D721Med (cell line): ENCODE data around the gene NHSL1.
A peak's percentile ranks its signal among the peaks of the same experiment; 100 is the strongest.

Experiments
- DNase-seq: peaks from one replicate; pipeline ENCODE4 v3.0.0; 2011; ENCODE audit warnings: low spot score; ENCODE audit not compliant: insufficient read length
- FAIRE-seq: peaks from 2 replicates; lab custom pipeline; 2011; peaks lifted over from hg19 to GRCh38; lab: Jason Lieb, UNC
- TF ChIP-seq, protein P1 (sequence below): IDR thresholded peaks from 2 replicates; pipeline ENCODE4 v1.5.1; 2012; ENCODE audit warnings: mild to moderate bottlenecking, control low read depth; ENCODE audit not compliant: insufficient read depth; ENCODE audit errors: missing control alignments

NHSL1 gene

DNA sequence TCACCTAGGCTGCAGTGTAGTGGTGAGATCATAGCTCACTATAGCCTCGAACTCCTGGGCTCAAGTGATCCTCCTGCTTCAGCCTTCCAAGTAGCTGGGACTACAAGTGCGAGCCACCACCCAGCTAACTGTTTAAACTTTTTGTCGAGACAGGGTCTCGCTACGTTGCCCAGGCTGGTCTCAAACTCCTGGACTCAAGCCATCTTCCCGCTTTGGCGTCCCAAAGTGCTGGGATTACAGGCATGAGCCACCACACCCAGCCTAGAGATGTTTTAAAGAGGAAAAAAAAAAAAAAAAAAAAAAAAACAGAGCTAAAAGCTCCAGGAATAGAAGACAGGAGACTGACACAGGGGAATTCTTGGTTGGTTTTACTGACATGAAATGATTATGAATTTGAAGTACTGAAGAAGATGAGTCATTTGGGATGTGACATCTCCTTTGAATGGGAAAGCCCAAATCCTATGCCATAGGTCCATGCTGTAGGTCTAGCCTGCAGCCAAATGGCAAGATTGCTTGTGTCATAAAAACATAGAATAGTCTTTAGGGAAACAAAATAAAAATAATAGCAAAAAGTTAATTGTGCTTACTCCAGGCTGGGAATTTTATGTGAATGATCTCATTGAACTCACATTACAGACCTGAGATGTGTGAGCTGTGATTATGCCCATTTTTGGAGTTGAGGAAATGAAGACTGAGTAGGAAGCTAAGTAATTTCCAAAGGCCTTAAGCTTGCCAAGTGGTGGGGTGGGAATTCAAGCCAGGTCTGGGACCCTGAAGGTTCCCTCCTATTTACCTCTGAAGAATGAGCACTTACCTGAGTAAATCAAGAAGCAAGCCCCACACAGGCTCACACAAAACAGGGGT is 24.3 kb upstream of the NHSL1 start:
- DNase-seq = no peak
- TF ChIP-seq, protein P1, sequence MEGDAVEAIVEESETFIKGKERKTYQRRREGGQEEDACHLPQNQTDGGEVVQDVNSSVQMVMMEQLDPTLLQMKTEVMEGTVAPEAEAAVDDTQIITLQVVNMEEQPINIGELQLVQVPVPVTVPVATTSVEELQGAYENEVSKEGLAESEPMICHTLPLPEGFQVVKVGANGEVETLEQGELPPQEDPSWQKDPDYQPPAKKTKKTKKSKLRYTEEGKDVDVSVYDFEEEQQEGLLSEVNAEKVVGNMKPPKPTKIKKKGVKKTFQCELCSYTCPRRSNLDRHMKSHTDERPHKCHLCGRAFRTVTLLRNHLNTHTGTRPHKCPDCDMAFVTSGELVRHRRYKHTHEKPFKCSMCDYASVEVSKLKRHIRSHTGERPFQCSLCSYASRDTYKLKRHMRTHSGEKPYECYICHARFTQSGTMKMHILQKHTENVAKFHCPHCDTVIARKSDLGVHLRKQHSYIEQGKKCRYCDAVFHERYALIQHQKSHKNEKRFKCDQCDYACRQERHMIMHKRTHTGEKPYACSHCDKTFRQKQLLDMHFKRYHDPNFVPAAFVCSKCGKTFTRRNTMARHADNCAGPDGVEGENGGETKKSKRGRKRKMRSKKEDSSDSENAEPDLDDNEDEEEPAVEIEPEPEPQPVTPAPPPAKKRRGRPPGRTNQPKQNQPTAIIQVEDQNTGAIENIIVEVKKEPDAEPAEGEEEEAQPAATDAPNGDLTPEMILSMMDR = no peak
- FAIRE-seq = no peak

DNA sequence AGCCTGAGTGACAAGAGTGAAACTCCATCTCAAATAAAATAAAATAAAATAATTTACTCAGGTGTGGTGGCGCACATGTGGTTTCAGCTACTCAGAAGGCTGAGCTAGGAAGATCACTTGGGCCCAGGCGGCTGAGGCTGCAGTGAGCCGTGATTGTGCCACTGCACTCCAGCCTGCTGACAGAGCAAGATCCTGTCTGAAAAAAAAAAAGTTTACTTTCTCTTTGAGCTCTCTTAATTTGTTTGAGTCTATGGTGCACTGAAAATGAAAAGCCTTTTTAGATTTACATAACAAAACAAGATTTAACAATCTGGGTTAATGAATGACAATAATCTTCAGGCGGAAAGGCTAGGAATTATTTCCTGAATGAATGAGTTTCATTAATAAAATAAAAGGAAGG is 23.3 kb upstream of the NHSL1 start:
- DNase-seq (no peak), FAIRE-seq (no peak)
- TF ChIP-seq, protein P1 = no peak

DNA sequence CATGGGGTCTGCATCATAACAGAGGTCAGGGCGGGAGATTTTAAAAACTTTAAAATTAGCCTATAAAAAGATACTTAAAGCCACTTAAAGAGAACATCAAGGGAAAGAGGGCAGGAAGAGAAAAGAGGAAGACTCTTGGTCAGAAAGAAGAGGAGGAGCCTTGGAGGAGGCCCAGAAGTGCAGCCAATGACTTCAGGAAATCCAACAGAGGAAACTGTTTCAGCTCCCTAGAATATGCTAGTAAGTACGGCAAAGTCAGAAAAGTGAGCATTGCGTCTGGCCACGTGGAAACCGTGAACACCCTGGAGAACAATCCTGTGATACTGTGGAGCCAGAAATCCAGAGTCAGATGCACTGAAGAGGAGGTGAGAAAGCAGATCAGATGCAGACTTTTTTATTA is 22.5 kb upstream of the NHSL1 start:
- TF ChIP-seq, protein P1 = no peak
- DNase-seq (no peak), FAIRE-seq (no peak)

DNA sequence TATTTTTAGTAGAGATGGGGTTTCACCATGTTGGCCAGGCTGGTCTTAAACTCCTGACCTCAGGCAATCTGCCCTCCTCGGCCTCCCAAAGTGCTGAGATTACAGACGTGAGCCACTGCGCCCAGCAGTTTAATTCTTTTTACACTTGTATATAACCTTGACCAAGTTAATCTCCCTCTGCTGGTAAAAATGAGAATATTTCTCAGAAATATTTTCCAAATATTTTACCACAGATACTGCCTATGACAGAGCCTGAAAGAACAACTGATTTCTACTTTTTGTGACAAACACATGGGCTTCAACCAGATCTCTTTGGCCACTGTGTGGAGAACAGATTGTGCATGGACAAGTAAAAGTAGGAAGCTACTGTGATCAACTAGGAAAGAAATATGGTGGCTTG is 21.2 kb upstream of the NHSL1 start:
- TF ChIP-seq, protein P1 = peak; percentile 13
- no peak for DNase-seq
- FAIRE-seq = no peak

DNA sequence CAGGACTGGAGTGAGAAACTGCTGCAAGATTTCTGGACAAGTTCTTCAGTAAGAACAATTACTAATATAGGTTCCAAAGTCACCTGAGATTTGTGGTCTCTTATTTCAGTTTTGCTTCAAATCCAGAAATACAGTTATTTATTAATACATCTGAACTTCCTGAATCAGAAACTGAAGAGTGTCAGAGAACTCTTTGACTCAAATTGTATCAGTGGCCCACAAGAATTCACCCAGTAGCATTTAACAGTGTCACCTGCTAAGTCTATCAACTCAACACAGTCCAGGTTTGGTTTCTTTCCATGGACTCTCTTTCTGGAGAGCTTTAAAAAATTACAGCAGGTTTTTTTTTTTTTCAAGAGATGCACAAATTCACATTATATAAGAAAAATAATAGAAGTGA is 18.8 kb upstream of the NHSL1 start:
- FAIRE-seq (no peak), DNase-seq (no peak)
- TF ChIP-seq, protein P1 = no peak

DNA sequence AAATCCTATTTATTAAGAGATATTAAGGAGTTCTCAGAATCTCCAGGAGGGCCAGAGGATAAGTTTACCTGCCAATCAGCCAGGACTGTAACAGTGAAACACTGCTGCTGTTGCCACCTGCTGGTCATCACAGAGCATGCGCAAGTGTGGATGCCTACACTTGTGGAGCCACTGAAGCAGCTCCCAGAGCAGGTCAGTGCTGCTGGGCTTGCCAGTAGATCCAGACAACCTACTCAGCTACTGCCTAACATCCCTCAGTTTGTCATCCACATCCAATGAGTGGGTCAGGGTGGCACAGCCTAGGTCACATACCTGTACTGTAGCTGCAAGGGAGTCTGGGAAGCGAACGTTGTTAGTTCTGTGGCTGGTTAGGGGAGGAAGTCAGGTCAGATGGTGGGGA is 18.3 kb upstream of the NHSL1 start:
- TF ChIP-seq, protein P1 = peak; percentile 64
- FAIRE-seq (no peak), DNase-seq (no peak)

DNA sequence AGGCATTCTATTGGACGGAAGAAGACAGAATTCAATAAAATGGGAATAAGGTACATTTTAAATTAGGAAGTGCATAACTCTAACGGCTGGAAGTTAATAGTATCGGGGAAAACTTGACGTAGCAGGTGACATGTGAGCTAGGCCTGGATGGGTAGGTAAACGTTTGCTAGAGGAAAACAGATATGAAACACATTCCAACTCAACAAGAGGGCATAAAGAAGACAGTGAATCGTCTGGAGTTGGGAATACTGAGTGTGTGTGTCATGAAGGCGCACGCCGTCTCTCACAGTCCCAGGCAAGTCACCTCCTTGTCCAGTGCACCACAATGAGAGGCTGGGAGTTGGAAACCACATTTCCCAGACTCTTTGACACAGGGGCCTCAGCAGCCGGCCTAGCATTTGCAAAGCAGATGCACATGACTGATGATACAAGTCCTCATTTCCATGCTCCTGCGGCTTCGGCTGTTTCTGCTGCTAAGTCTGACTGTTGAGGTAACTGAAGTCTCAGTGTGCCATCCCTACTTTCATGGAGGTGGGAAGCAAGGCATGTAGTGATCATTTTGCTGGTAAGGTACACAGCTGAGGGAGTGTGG is 16.5 kb upstream of the NHSL1 start:
- DNase-seq = no peak
- TF ChIP-seq, protein P1 = no peak
- FAIRE-seq = no peak
